Measurements from ENCODE around the gene UBE2QL1. TPM values are rescaled to one million over a fixed set of nuclear protein-coding genes. Genes with fewer than 3 reads are reported as not detected.

UBE2QL1 gene
- polyA plus RNA-seq, 2 of the 4 experiments (the other 2 are of a cell fraction) = 0.04 TPM

- DNase-seq (ENCODE audit: low read depth in 1 of 2, low spot score in 1 of 2) (no peak), ATAC-seq (no peak), FAIRE-seq (no peak)
- POLR2A ChIA-PET = no interaction called here
- CTCF ChIA-PET = no interaction called here
- Histone ChIP-seq H3K4me1 (no peaks in the 10 kb centered on the region), H3K27ac (no peak overlapping the region), H3K9me3 (peaks cover 9% of the 10 kb centered on the region; the same call in 2 of the 3 replicates), H3K4me3 (no peak overlapping the region), H3K4me2 (no peak overlapping the region)
- TF ChIP-seq MAFK (IDR thresholded peaks at IDR 0.05; ENCODE audit: partially characterized antibody) (no peak), HES2 (IDR thresholded peaks at IDR 0.05) (no peak)
- WGBS (ENCODE audit: missing lambda C conversion rate) = 39% methylated on average over 6 of the region's 6 CpGs
Observed at GRCh38 chr5:6464441-6464840, 15.8 kb downstream of the UBE2QL1 start.

GRCh38 chr5:6465831-6466790, 17.5 kb downstream of the UBE2QL1 start:
- FAIRE-seq = no peak

GRCh38 chr5:6466975-6467567, 18.4 kb downstream of the UBE2QL1 start:
- CTCF ChIA-PET = no interaction called here
- WGBS (ENCODE audit: missing lambda C conversion rate) = 39% methylated on average over 5 of the region's 5 CpGs
- Histone ChIP-seq H3K27ac (no peak overlapping the region), H3K4me1 (no peaks in the 10 kb centered on the region), H3K9me3 (no peaks in the 10 kb centered on the region), H3K4me3 (no peak overlapping the region), H3K4me2 (no peak overlapping the region)
- FAIRE-seq (no peak), DNase-seq (ENCODE audit: low read depth in 1 of 2, low spot score in 1 of 2) (no peak), ATAC-seq (no peak)
- POLR2A ChIA-PET = interaction anchor here (0.6 kb wide), 1 partner anchor 440 kb away, joined by 4 read pairs; no protein-coding TSS in a partner anchor
- no peak for TF ChIP-seq NFE2L2 (conservative IDR thresholded peaks at IDR 0.05; ENCODE audit: low read length)
- no peak for TF ChIP-seq EP300 (IDR thresholded peaks at IDR 0.05)

More at GRCh38 chr5:6465831-6466790, 17.5 kb downstream of the UBE2QL1 start:
- 53% methylated on average over 21 of the region's 28 CpGs for WGBS (ENCODE audit: missing lambda C conversion rate)
- POLR2A ChIA-PET = no interaction called here
- Histone ChIP-seq H3K27ac (no peak overlapping the region), H3K4me3 (no peak overlapping the region), H3K9me3 (no peaks in the 10 kb centered on the region), H3K4me1 (no peaks in the 10 kb centered on the region), H3K4me2 (no peak overlapping the region)
- TF ChIP-seq RCOR1 (IDR thresholded peaks at IDR 0.05; ENCODE audit: low read depth, low read length) (no peak), EHMT2 (IDR thresholded peaks at IDR 0.05; ENCODE audit: low read depth) (no peak), ELK1 (IDR thresholded peaks at IDR 0.05; ENCODE audit: low read depth, low read length) (no peak), MAFK (IDR thresholded peaks at IDR 0.05; ENCODE audit: partially characterized antibody) (no peak), HMGXB4 (CRISPR knock-in tag; IDR thresholded peaks at IDR 0.05; ENCODE audit: borderline replicate concordance) (no peak), BCL3 (IDR thresholded peaks at IDR 0.05) (no peak), ZFP36 (IDR thresholded peaks at IDR 0.05; ENCODE audit: borderline replicate concordance, partially characterized antibody) (no peak), CBX2 (IDR thresholded peaks at IDR 0.05; ENCODE audit: borderline replicate concordance, low read depth) (no peak)
- no peak for ATAC-seq
- CTCF ChIA-PET = no interaction called here
- DNase-seq (ENCODE audit: low read depth in 1 of 2, low spot score in 1 of 2) = no peak

- POLR2A ChIA-PET = interaction anchor here (0.6 kb wide), 1 partner anchor 440 kb away, joined by 4 read pairs; no protein-coding TSS in a partner anchor
- ATAC-seq (no peak), FAIRE-seq (no peak), DNase-seq (ENCODE audit: low read depth in 1 of 2, low spot score in 1 of 2) (no peak)
- no peak overlapping the region for H3K27ac ChIP-seq
- no peaks in the 10 kb centered on the region for H3K4me1 ChIP-seq
- CTCF ChIA-PET = no interaction called here
- no peaks in the 10 kb centered on the region for H3K9me3 ChIP-seq
- H3K4me2 ChIP-seq = no peak overlapping the region
- H3K4me3 ChIP-seq = no peak overlapping the region
- 38% methylated on average over 7 of the region's 10 CpGs for WGBS (ENCODE audit: missing lambda C conversion rate)
- TF ChIP-seq EP300 (IDR thresholded peaks at IDR 0.05) (no peak), GATA3 (IDR thresholded peaks at IDR 0.05; ENCODE audit: borderline replicate concordance) (no peak), CTCF (IDR thresholded peaks at IDR 0.05) (no peak), RAD21 (conservative IDR thresholded peaks at IDR 0.05 in 1 of 2, IDR thresholded peaks at IDR 0.05 in 1 of 2) (no peak), FOSL2 (IDR thresholded peaks at IDR 0.05) (no peak), FOSL2 (CRISPR knock-in tag; IDR thresholded peaks at IDR 0.05) (no peak), POLR2A (IDR thresholded peaks at IDR 0.05; ENCODE audit: low read length) (no peak), ZC3H11A (IDR thresholded peaks at IDR 0.05) (no peak), RCOR1 (IDR thresholded peaks at IDR 0.05; ENCODE audit: low read depth, low read length) (no peak), NR3C1 (IDR thresholded peaks at IDR 0.05) (no peak), SREBF2 (IDR thresholded peaks at IDR 0.05) (no peak)
Observed at GRCh38 chr5:6467591-6467990, 18.9 kb downstream of the UBE2QL1 start.
